GM12892 (cell line): ENCODE results near the gene IFI44L.
A peak's percentile ranks its signal among the peaks of the same experiment; 100 is the strongest.

Experiments used
- DNase-seq: peaks from one replicate; pipeline ENCODE4 v3.0.0; 2011; ENCODE audit not compliant: insufficient read length
- FAIRE-seq: peaks from 2 replicates; lab custom pipeline; 2011; peaks lifted over from hg19 to GRCh38; lab: Jason Lieb, UNC
- POLR2A ChIP-seq: IDR thresholded peaks from 2 replicates; pipeline ENCODE4 v1.6.1; 2011; ENCODE audit warnings: low read depth, low read length, control low read depth
- POLR2AphosphoS5 ChIP-seq: IDR thresholded peaks from 2 replicates; pipeline ENCODE4 v1.6.1; 2011; ENCODE audit warnings: low read depth, low read length, control low read depth
- TAF1 ChIP-seq: IDR thresholded peaks from 2 replicates; pipeline ENCODE4 v1.6.1; 2011; ENCODE audit warnings: low read depth, mild to moderate bottlenecking, control low read depth, low read length, borderline replicate concordance

Gene IFI44L

GRCh38 chr1:78607334-78607927 is 12.8 kb upstream of the IFI44L start:
- DNase-seq (no peak), FAIRE-seq (no peak)
- TF ChIP-seq POLR2AphosphoS5 (no peak), POLR2A (no peak), TAF1 (no peak)

GRCh38 chr1:78607944-78608343 is 12.3 kb upstream of the IFI44L start:
- TF ChIP-seq POLR2A: no peak
- TF ChIP-seq POLR2AphosphoS5: no peak
- FAIRE-seq (no peak), DNase-seq (no peak)

- no peak for TF ChIP-seq POLR2A
- no peak for TF ChIP-seq TAF1
- no peak for TF ChIP-seq POLR2AphosphoS5
- FAIRE-seq: peak; percentile 86
- DNase-seq: no peak
Observed at GRCh38 chr1:78617615-78618026, 2.6 kb upstream of the IFI44L start.

- no peak for DNase-seq
Observed at GRCh38 chr1:78619032-78619431, 1.2 kb upstream of the IFI44L start.

GRCh38 chr1:78619446-78619802 is 824 bp upstream of the IFI44L start:
- no peak for TF ChIP-seq POLR2AphosphoS5
- TF ChIP-seq TAF1: no peak
- no peak for TF ChIP-seq POLR2A
- FAIRE-seq (peak; percentile 80), DNase-seq (no peak)

More at GRCh38 chr1:78619032-78619431, 1.2 kb upstream of the IFI44L start:
- TF ChIP-seq TAF1 (no peak), POLR2AphosphoS5 (no peak), POLR2A (no peak)
- FAIRE-seq: peak; percentile 40

- TF ChIP-seq POLR2A (no peak), TAF1 (no peak), POLR2AphosphoS5 (no peak)
- DNase-seq: no peak
- FAIRE-seq: peak; percentile 66
Observed at GRCh38 chr1:78620666-78621065, 418 bp downstream of the IFI44L start.

- DNase-seq (no peak), FAIRE-seq (no peak)
- 0 out of 2 replicates have a peak, but pooled peaks have one; percentile 43 for TF ChIP-seq POLR2AphosphoS5
- no peak for TF ChIP-seq TAF1
Observed at GRCh38 chr1:78622548-78622947, 2.3 kb downstream of the IFI44L start.

- no peak for FAIRE-seq
- no peak for TF ChIP-seq TAF1
- no peak for DNase-seq
Observed at GRCh38 chr1:78624035-78624434, 3.8 kb downstream of the IFI44L start.

GRCh38 chr1:78627321-78627720 is 7.1 kb downstream of the IFI44L start:
- TF ChIP-seq POLR2AphosphoS5: no peak
- TF ChIP-seq TAF1: no peak
- TF ChIP-seq POLR2A: no peak
- DNase-seq: no peak
- FAIRE-seq: no peak

- DNase-seq (no peak), FAIRE-seq (no peak)
- TF ChIP-seq TAF1 (no peak), POLR2A (no peak), POLR2AphosphoS5 (no peak)
Observed at GRCh38 chr1:78630600-78630999, 10.4 kb downstream of the IFI44L start.

- peak; percentile 42 for FAIRE-seq
- TF ChIP-seq POLR2A (peak; percentile 90), TAF1 (no peak), POLR2AphosphoS5 (peak; percentile 96)
Observed at GRCh38 chr1:78633209-78633608, 13.0 kb downstream of the IFI44L start.

GRCh38 chr1:78640462-78640861 is 20.2 kb downstream of the IFI44L start:
- no peak for TF ChIP-seq POLR2AphosphoS5
- TF ChIP-seq POLR2A: no peak
- no peak for TF ChIP-seq TAF1
- no peak for DNase-seq
- FAIRE-seq: no peak

More at GRCh38 chr1:78633209-78633608, 13.0 kb downstream of the IFI44L start:
- DNase-seq: no peak

- FAIRE-seq (no peak), DNase-seq (no peak)
- TF ChIP-seq TAF1 (no peak), POLR2A (no peak), POLR2AphosphoS5 (no peak)
Observed at GRCh38 chr1:78641558-78641957, 21.3 kb downstream of the IFI44L start.
